Activated B cell treated with CpG ODN at 0.5 μM for 24 hours (primary cell): ENCODE results near the gene RAD21L1. TPM values are rescaled to one million over a fixed set of nuclear protein-coding genes. Genes with fewer than 3 reads are reported as not detected.

ENCODE experiments used
- ATAC-seq: fragments of 200-7000 bp; cut with Tn5 transposase; one replicate; pipeline ENCODE4 v1.10.0; 2021; ENCODE audit warnings: low read depth, mild to moderate bottlenecking, moderate library complexity
- CTCF ChIA-PET: fragments of 350-600 bp; sonication (Branson Sonifier 250); formaldehyde crosslinking; loops from one replicate; lab custom pipeline; 2021; ENCODE audit warnings: antibody characterized with exemption; lab: Charles Lee
- POLR2A ChIA-PET: fragments of 350-600 bp; sonication (Branson Sonifier 250); formaldehyde crosslinking; loops from one replicate; lab custom pipeline; 2021; ENCODE audit warnings: antibody characterized with exemption; lab: Charles Lee
- DNase-seq: peaks from one replicate; pipeline ENCODE4 v3.0.0; 2022
- H3K27ac Mint-ChIP-seq: one replicate; pipeline ENCODE4 v1.8.0; 2020; ENCODE audit warnings: mixed read lengths
- H3K27me3 Mint-ChIP-seq: one replicate; pipeline ENCODE4 v1.8.0; 2021; ENCODE audit warnings: mixed read lengths
- H3K36me3 Mint-ChIP-seq: one replicate; pipeline ENCODE4 v1.8.0; 2021; ENCODE audit warnings: low read depth, mixed read lengths
- H3K4me1 Mint-ChIP-seq: one replicate; pipeline ENCODE4 v1.8.0; 2021; ENCODE audit warnings: mixed read lengths
- H3K4me3 Mint-ChIP-seq: one replicate; pipeline ENCODE4 v1.8.0; 2020; ENCODE audit warnings: mild to moderate bottlenecking, mixed read lengths
- H3K9me3 Mint-ChIP-seq: one replicate; pipeline ENCODE4 v1.8.0; 2020; ENCODE audit warnings: mixed read lengths
- intact Hi-C: fragments of 100-400 bp; cut with micrococcal nuclease; formaldehyde crosslinking; loops from one replicate; pipeline ENCODE4 v1.15.1; 2024
- total RNA-seq: library from RNA; stranded (reverse); gene quantifications from 2 replicates; pipeline ENCODE4 v1.2.3, GENCODE V29; 2022
- TF ChIP-seq, protein P1 (sequence below): fragments of 200-600 bp; IDR thresholded peaks from one replicate; pipeline ENCODE4 v1.8.0; 2022; ENCODE audit warnings: antibody characterized with exemption, mild to moderate bottlenecking

Gene RAD21L1
- total RNA-seq, 1 donor from 2014 or later: not detected

DNA sequence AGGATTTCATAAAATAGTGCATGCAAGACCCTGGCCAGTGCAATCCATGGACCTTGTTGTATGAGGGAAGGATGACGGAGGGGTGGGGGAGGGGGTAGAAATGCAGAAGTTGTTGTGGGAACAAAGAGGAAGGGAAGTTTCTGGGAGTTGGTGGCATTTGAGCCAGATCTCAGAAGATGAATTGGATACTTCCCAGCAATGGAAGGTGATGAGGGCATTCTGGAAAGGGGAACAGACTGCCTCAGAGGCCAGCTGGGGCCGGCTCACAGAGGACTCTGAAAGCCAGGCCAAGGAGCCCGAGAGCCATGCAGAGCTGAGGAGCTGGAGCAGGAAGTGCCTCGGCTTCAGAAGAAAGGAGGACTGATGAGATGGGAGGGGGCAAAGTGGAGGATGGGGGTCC, 43.7 kb upstream of the RAD21L1 start:
- Mint-ChIP-seq H3K27me3 (peaks cover 21% of the 10 kb centered on the region), H3K4me3 (no peak overlapping the region), H3K27ac (no peak overlapping the region), H3K36me3 (peaks cover 4% of the 10 kb centered on the region), H3K9me3 (no peaks in the 10 kb centered on the region), H3K4me1 (peaks cover 11% of the 10 kb centered on the region)
- ChIA-PET POLR2A (no interaction called here), CTCF (no interaction called here)
- DNase-seq: no peak
- TF ChIP-seq, protein P1, sequence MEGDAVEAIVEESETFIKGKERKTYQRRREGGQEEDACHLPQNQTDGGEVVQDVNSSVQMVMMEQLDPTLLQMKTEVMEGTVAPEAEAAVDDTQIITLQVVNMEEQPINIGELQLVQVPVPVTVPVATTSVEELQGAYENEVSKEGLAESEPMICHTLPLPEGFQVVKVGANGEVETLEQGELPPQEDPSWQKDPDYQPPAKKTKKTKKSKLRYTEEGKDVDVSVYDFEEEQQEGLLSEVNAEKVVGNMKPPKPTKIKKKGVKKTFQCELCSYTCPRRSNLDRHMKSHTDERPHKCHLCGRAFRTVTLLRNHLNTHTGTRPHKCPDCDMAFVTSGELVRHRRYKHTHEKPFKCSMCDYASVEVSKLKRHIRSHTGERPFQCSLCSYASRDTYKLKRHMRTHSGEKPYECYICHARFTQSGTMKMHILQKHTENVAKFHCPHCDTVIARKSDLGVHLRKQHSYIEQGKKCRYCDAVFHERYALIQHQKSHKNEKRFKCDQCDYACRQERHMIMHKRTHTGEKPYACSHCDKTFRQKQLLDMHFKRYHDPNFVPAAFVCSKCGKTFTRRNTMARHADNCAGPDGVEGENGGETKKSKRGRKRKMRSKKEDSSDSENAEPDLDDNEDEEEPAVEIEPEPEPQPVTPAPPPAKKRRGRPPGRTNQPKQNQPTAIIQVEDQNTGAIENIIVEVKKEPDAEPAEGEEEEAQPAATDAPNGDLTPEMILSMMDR: no peak
- intact Hi-C loops: no loop called here
- no peak for ATAC-seq

DNA sequence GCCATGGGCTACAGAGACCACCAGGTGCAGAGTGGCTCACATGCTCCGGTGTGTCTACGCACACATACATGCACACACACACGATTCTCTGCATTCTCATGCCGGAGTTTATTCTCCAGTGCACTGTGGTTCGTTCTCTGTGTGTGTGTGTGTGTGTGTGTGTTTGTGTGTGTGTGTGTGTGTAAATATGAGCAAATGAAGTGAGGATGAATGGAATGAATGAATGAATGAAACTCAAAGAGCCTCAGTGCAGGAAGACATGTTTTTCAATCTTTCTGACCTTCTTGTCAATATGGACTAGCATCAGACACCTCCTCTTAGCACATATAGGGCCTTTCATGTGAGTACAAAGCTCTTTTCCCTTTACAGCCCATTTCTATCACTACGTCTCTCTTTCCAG, 42.7 kb upstream of the RAD21L1 start:
- peaks cover 4% of the 10 kb centered on the region for H3K36me3 Mint-ChIP-seq
- ChIA-PET CTCF (no interaction called here), POLR2A (no interaction called here)
- no peaks in the 10 kb centered on the region for H3K9me3 Mint-ChIP-seq
- no peak overlapping the region for H3K4me3 Mint-ChIP-seq
- intact Hi-C loops: no loop called here
- H3K27ac Mint-ChIP-seq: no peak overlapping the region
- peaks cover 21% of the 10 kb centered on the region for H3K27me3 Mint-ChIP-seq
- peaks cover 11% of the 10 kb centered on the region for H3K4me1 Mint-ChIP-seq
- TF ChIP-seq, protein P1: no peak
- DNase-seq: no peak
- no peak for ATAC-seq

- Mint-ChIP-seq H3K9me3 (no peaks in the 10 kb centered on the region), H3K27ac (no peak overlapping the region), H3K4me1 (peaks cover 11% of the 10 kb centered on the region), H3K27me3 (peaks cover 21% of the 10 kb centered on the region), H3K36me3 (peaks cover 4% of the 10 kb centered on the region), H3K4me3 (peak overlapping the region; percentile 53)
- CTCF ChIA-PET: no interaction called here
- POLR2A ChIA-PET: no interaction called here
- DNase-seq: no peak
- intact Hi-C loops: no loop called here
- no peak for ATAC-seq
- TF ChIP-seq, protein P1: no peak
These were observed 41.6 kb upstream of the RAD21L1 start for GRCh38 chr20:1184260-1184637.

GRCh38 chr20:1184638-1185315, 41.1 kb upstream of the RAD21L1 start, which contains the start of gene TMEM74B:
TMEM74B (minus strand) TSS chr20:1184981; CDS start chr20:1183801, 1,180 bp downstream.
- H3K4me3 Mint-ChIP-seq: peak within 1 kb of the TSS; percentile 58
- no peak within 1 kb of the TSS for H3K27ac Mint-ChIP-seq
- ATAC-seq: no peak
- ChIA-PET POLR2A (no interaction called here), CTCF (no interaction called here)
- peaks cover 11% of the 10 kb centered on the region for H3K4me1 Mint-ChIP-seq
- H3K36me3 Mint-ChIP-seq: peaks cover 4% of the 10 kb centered on the region
- peaks cover 25% of the 10 kb centered on the region for H3K27me3 Mint-ChIP-seq
- no peak for DNase-seq
- intact Hi-C loops: no loop called here
- TF ChIP-seq, protein P1: no peak
- H3K9me3 Mint-ChIP-seq: no peaks in the 10 kb centered on the region

GRCh38 chr20:1185316-1185741, 40.5 kb upstream of the RAD21L1 start:
- TF ChIP-seq, protein P1: no peak
- no peak overlapping the region for H3K4me3 Mint-ChIP-seq
- ChIA-PET POLR2A (no interaction called here), CTCF (no interaction called here)
- intact Hi-C loops: no loop called here
- H3K4me1 Mint-ChIP-seq: peaks cover 11% of the 10 kb centered on the region
- ATAC-seq (peak; percentile 18), DNase-seq (no peak)
- no peaks in the 10 kb centered on the region for H3K9me3 Mint-ChIP-seq
- peaks cover 4% of the 10 kb centered on the region for H3K36me3 Mint-ChIP-seq
- no peak overlapping the region for H3K27ac Mint-ChIP-seq
- peaks cover 26% of the 10 kb centered on the region for H3K27me3 Mint-ChIP-seq
